PC-3 (cell line): ENCODE data around the gene ALG10. TPM values are rescaled to one million over a fixed set of nuclear protein-coding genes. Genes with fewer than 3 reads are reported as not detected.
"Not testable (repeated sequence)": the region's sequence is repeated elsewhere in the genome, so short reads cannot be mapped to it uniquely, and the experiment has no call there.

ENCODE experiments used
- ATAC-seq: fragments of 200-7000 bp; cut with Tn5 transposase; 2 replicates; pipeline ENCODE4 v1.9.1; 2020; ENCODE audit warnings: mild to moderate bottlenecking, moderate library complexity
- BruUV-seq: library from RNA; stranded (reverse); fragments of 400-500 nt; replicated peaks from 2 replicates; lab custom pipeline; 2021; lab: Mats Ljungman, UMichigan
- CTCF ChIA-PET: fragments of 300-600 bp; sonication (Branson Sonifier 250); formaldehyde crosslinking; loops from one replicate; lab custom pipeline; 2022; ENCODE audit warnings: antibody characterized with exemption; lab: Charles Lee
- POLR2A ChIA-PET: fragments of 300-600 bp; sonication (Branson Sonifier 250); formaldehyde crosslinking; loops from one replicate; lab custom pipeline; 2022; ENCODE audit warnings: antibody characterized with exemption; ENCODE audit not compliant: unreplicated experiment; lab: Charles Lee
- DNase-seq: peaks from one replicate; pipeline ENCODE4 v3.0.0-alpha.2; 2015
- H2AFZ ChIP-seq: fragments of 300-600 bp; sonication (generic); 2 replicates; pipeline ENCODE4 v1.6.0; 2016; ENCODE audit warnings: antibody characterized with exemption, low read length
- H3F3A ChIP-seq: fragments of 300-600 bp; sonication (generic); one replicate; pipeline ENCODE4 v1.6.0; 2017; ENCODE audit warnings: antibody characterized with exemption, low read length, control low read depth, mild to moderate bottlenecking; ENCODE audit not compliant: unreplicated experiment
- H3K27ac ChIP-seq: fragments of 300-600 bp; sonication (generic); 2 replicates; pipeline ENCODE4 v1.5.1; 2016; ENCODE audit warnings: mild to moderate bottlenecking, low read length
- H3K27me3 ChIP-seq: fragments of 300-600 bp; sonication (generic); 2 replicates; pipeline ENCODE4 v1.6.1; 2016; ENCODE audit warnings: low read length, mixed read lengths
- H3K36me3 ChIP-seq: fragments of 300-600 bp; sonication (generic); 2 replicates; pipeline ENCODE4 v1.6.1; 2016; ENCODE audit warnings: low read depth, mixed run types, low read length, mixed read lengths
- H3K4me1 ChIP-seq: fragments of 300-600 bp; sonication (generic); 2 replicates; pipeline ENCODE4 v1.5.1; 2016; ENCODE audit warnings: low read length; ENCODE audit not compliant: insufficient read depth
- H3K4me2 ChIP-seq: fragments of 300-600 bp; sonication (generic); 2 replicates; pipeline ENCODE4 v1.6.0; 2016; ENCODE audit warnings: low read length
- H3K4me3 ChIP-seq: fragments of 300-600 bp; sonication (generic); 2 replicates; pipeline ENCODE4 v1.5.1; 2016; ENCODE audit warnings: mild to moderate bottlenecking, low read length, mixed read lengths
- H3K79me2 ChIP-seq: fragments of 300-600 bp; sonication (generic); 2 replicates; pipeline ENCODE4 v1.6.1; 2017; ENCODE audit warnings: low read length, mixed read lengths
- H3K9ac ChIP-seq: fragments of 300-600 bp; sonication (generic); 2 replicates; pipeline ENCODE4 v1.6.0; 2016; ENCODE audit warnings: mild to moderate bottlenecking, low read length
- H3K9me2 ChIP-seq: fragments of 300-600 bp; sonication (generic); replicated peaks from 2 replicates; pipeline ENCODE4 v1.6.1; 2016; ENCODE audit warnings: mixed run types, low read length, mixed read lengths
- H3K9me3 ChIP-seq: fragments of 300-600 bp; sonication (generic); 2 replicates; pipeline ENCODE4 v1.6.1; 2016; ENCODE audit warnings: low read length, mixed read lengths
- H4K20me1 ChIP-seq: fragments of 300-600 bp; sonication (generic); 2 replicates; pipeline ENCODE4 v1.6.1; 2016; ENCODE audit warnings: low read length, mixed read lengths
- EZH2 ChIP-seq: fragments of 300-600 bp; sonication (generic); IDR thresholded peaks from one replicate; pipeline ENCODE4 v1.6.1; 2017; ENCODE audit warnings: antibody characterized with exemption, mild to moderate bottlenecking, low read length; ENCODE audit not compliant: unreplicated experiment
- EZH2phosphoT487 ChIP-seq: fragments of 300-600 bp; sonication (generic); IDR thresholded peaks from 2 replicates; pipeline ENCODE4 v1.6.1; 2018; ENCODE audit warnings: mild to moderate bottlenecking, antibody characterized with exemption, low read length, borderline replicate concordance
- intact Hi-C: fragments of 100-400 bp; cut with micrococcal nuclease; formaldehyde crosslinking; loops from 2 replicates; pipeline ENCODE4 v1.9.0; 2023
- total RNA-seq: library from RNA; depleted of rRNA; stranded (reverse); fragments of >200 nt; gene quantifications from 2 replicates; pipeline ENCODE4 v1.2.3, GENCODE V29; 2014
- TF ChIP-seq, protein P1 (sequence below): fragments of 300-600 bp; sonication (generic); conservative IDR thresholded peaks from 2 replicates; pipeline ENCODE4 v1.5.1; 2017; ENCODE audit warnings: antibody characterized with exemption, low read depth, mild to moderate bottlenecking, low read length

Gene ALG10
- total RNA-seq, 1 experiment from 2014 or later, result 15.7 TPM

DNA sequence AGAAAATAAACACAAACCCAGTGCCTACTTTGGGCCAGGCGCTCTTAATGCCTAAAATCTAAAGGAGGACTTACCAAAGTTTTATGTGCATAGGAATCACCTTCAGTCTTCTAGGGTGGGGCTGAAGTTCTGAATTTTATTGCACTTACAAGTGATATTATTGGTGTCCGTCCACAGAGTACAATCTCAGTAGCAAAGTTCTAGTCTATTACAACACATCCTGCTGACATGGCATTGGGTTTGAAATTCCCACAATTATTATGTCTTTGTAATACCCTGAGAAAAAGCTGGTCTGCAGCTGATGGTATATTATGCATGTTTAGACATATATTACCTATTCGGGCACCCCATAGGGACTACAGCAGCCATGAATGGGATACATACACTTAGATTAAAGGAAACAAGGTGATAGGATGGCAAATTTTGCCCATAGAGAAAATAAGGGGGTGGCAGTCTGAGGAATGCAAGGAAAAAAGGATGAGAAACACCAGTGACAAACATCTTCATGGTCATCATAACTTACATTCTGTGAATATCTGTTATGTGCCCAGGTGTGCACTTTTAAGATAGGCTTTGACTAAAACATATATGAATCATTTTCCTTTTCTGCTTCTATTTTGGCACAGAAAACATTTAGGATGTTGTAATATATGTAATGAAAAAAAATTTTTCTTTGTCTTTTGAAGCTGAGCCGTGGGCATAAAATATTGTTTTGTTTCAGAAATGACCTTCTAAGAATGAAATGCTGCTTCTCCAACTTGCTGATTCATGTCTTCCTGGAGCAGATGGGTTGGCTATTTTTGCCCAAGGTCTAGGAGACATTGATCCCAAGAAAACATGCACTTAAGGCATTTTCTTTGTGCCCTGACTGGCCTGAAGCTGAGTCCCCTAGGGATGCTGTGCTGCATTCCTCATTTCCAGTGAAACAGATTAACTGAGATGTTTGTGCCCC, 27.2 kb upstream of the ALG10 start:
- Histone ChIP-seq H3F3A (no peaks in the 10 kb centered on the region), H2AFZ (no peak overlapping the region), H3K36me3 (no peaks in the 10 kb centered on the region), H3K4me1 (no peaks in the 10 kb centered on the region), H3K4me2 (no peak overlapping the region), H3K27ac (no peak overlapping the region), H4K20me1 (no peaks in the 10 kb centered on the region), H3K79me2 (no peaks in the 10 kb centered on the region), H3K4me3 (no peak overlapping the region), H3K9me2 (no peaks in the 10 kb centered on the region), H3K9ac (no peak overlapping the region), H3K9me3 (no peaks in the 10 kb centered on the region), H3K27me3 (no peaks in the 10 kb centered on the region)
- no peak for DNase-seq
- ChIA-PET POLR2A (no interaction called here), CTCF (no interaction called here)
- TF ChIP-seq, protein P1, sequence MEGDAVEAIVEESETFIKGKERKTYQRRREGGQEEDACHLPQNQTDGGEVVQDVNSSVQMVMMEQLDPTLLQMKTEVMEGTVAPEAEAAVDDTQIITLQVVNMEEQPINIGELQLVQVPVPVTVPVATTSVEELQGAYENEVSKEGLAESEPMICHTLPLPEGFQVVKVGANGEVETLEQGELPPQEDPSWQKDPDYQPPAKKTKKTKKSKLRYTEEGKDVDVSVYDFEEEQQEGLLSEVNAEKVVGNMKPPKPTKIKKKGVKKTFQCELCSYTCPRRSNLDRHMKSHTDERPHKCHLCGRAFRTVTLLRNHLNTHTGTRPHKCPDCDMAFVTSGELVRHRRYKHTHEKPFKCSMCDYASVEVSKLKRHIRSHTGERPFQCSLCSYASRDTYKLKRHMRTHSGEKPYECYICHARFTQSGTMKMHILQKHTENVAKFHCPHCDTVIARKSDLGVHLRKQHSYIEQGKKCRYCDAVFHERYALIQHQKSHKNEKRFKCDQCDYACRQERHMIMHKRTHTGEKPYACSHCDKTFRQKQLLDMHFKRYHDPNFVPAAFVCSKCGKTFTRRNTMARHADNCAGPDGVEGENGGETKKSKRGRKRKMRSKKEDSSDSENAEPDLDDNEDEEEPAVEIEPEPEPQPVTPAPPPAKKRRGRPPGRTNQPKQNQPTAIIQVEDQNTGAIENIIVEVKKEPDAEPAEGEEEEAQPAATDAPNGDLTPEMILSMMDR, result no peak
- TF ChIP-seq EZH2 (no peak), EZH2phosphoT487 (no peak)
- intact Hi-C loops, result no loop called here
- no TSS peak for BruUV-seq
- no peak for ATAC-seq

DNA sequence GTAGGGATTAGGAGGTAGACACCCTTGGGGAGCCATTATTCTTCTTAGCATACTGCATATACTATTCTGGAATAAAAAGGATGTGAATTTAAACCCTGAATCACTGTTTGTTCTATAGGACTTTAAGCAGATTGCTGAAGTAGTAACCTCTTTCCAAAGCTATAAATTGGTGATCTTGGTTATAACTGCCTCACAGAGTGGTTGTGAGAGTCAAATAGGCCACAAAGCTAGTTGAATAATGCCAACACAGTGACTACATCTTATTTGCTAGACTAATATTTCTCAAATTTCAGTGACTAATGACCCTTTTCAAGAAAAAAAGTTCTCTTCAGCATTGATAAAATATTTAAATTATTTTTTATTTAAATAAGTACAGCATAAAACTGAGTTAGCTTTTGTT, 13.5 kb upstream of the ALG10 start:
- H3K36me3 ChIP-seq, intact Hi-C loops, H2AFZ ChIP-seq, H3K27me3 ChIP-seq, H3K9me2 ChIP-seq, BruUV-seq, H3F3A ChIP-seq, H3K4me1 ChIP-seq, H3K4me2 ChIP-seq, H3K9me3 ChIP-seq, H3K79me2 ChIP-seq, H4K20me1 ChIP-seq, H3K9ac ChIP-seq, H3K4me3 ChIP-seq, POLR2A ChIA-PET: not testable (repeated sequence)
- CTCF ChIA-PET, result interaction anchor here (0.6 kb wide), 1 partner anchor 209 kb away, joined by 9 read pairs; no protein-coding TSS in a partner anchor
- peak; percentile 92 for ATAC-seq
- H3K27ac ChIP-seq, result peak overlapping the region; percentile 45
- DNase-seq, result peak; percentile 26

DNA sequence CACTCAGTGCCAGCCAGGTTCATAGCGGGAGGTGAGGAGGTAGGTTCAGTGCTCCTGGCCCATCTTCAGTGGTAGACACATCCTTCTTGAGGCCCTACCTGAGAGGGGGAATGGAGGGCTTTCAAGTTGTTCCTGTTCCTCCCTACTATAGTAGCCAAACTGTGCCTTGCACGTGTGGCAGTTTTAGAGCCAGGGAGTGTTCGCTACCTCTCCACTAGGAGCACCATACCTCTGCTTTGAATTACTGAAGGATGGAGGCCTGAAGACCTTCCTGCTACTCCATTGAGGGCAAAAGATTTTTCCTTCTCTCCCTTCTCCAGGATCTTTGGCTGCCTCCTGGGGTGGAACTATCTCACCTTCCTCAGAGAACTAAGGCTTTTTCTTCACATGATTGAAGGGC, 5.9 kb upstream of the ALG10 start:
- no peaks in the 10 kb centered on the region for H3K9me2 ChIP-seq
- H3K27me3 ChIP-seq, result no peaks in the 10 kb centered on the region
- H3K9ac ChIP-seq, result no peak overlapping the region
- H3K4me1 ChIP-seq, result 0 out of 2 replicates have a peak, but pooled peaks cover 1% of the 10 kb centered on the region
- H3K9me3 ChIP-seq, result no peaks in the 10 kb centered on the region
- no TSS peak for BruUV-seq
- no peak overlapping the region for H3K27ac ChIP-seq
- no peak for DNase-seq
- no peak overlapping the region for H2AFZ ChIP-seq
- CTCF ChIA-PET, result no interaction called here
- H3K4me3 ChIP-seq, result no peak overlapping the region
- no peaks in the 10 kb centered on the region for H3F3A ChIP-seq
- H3K36me3 ChIP-seq, result no peaks in the 10 kb centered on the region
- no peaks in the 10 kb centered on the region for H4K20me1 ChIP-seq
- H3K4me2 ChIP-seq, result no peak overlapping the region
- intact Hi-C loops, result no loop called here
- H3K79me2 ChIP-seq, result no peaks in the 10 kb centered on the region
- POLR2A ChIA-PET, result no interaction called here
- TF ChIP-seq, protein P1, result no peak
- TF ChIP-seq EZH2phosphoT487, result no peak
- TF ChIP-seq EZH2, result no peak
- ATAC-seq, result no peak
